Raji (cell line): ENCODE measurements around the gene ZC3H18.

ENCODE experiments used
- POLR2A ChIP-seq: IDR thresholded peaks from 2 replicates; pipeline ENCODE4 v1.6.1; 2011; ENCODE audit warnings: low read depth, low read length, control low read depth; ENCODE audit not compliant: insufficient read depth

ZC3H18 gene

DNA sequence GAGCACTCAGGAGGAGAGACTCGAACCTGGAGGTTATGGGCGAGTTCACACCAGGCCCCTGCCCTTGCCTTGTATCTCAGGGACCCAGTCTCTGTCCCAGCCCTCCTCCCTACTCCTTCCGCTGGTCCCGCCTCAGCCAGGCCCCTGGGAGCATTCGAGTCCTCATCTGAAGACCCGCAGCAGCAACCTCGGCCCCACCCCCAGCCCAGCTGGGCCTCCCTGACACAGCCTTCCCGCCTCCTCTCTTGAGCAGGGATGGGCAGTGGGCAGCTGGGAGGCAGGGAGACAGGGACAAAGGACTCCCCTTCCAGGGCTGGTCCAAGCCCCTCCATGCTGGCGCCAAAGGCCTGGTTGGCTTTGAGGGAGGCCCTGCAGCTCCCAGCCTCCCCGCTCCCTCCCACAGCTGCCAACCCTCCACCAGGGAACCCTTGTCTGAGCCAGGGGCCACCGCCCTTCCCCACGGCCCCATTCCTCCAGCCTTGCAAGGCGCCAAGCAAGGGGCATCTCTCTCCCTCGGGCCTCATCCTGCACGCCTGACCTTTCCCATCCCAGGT is 15.4 kb upstream of the ZC3H18 start:
- TF ChIP-seq POLR2A, result no peak

DNA sequence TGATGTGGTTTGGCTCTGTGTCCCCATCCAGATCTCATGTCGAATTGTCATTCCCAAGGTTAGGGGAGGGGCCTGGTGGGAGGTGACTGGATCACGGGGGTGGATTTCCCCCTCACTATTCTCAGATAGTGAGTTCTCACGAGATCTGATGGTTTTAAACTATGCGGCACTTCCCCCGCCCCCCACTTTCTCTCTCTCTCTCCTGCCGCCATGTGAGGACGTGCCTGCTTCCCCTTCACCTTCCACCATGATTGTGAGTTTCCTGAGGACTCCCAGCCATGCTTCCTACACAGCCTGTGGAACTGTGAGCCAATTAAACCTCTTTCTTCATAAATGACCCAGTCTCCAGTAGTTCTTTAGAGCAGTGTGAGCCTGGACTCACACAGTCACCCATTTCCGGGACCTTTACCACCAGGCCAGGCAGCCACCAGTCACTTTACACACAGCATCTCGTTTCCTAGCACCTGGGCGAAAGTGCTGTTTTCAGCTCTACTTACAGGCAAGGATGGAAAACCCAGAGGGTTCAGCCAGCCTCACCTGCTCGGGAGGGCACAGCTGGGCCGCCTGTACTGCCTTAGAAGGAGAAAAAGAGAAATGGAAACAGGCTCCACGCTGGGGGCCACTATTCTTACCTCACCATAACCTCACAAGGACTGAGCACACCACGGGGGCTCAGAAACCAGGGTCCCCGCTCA is 13.8 kb upstream of the ZC3H18 start:
- no peak for TF ChIP-seq POLR2A

DNA sequence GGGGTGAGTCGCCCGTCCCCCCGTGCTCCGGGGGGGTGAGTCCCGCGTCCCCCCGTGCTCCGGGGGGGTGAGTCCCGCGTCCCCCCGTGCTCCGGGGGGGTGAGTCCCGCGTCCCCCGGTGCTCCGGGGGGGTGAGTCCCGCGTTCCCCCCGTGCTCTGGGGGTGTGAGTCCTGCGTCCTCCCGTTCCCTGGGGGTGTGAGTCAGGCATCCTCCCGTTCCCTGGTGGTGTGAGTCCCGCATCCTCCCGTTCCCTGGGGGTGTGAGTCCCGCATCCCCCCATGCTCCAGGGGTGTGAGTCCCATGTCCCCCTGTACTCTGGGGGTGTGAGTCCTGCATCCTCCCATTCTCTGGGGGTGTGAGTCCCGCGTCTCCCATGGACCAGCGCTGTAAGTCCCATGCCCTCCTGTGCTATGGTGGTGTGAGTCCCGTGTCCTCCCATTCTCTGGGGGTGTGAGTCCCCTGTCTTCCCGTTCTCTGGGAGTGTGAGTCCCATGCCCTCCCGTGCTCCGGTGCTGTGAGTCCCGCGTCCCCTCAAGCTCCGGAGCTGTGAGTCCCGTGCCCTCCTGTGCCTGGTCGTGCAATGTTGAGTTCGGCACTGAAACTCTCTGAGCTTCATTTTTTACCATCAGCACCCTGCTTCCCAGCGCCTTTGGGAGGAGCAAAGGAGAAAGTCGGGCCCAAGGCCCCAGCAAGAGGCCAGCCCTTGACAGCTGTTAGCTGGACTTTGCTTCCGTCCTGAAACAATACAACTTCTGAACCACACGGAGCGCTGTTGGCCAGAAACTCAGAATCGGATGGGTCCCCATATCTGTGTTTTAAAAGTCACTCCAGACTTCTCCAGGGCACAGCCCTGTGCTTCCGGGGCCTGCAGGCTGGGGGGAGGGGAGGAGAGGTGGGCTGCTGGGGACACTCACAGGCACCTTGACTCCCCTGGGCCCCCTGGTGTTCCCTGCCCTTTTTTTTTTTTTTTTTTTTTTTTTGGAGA is 11.5 kb upstream of the ZC3H18 start:
- TF ChIP-seq POLR2A, result no peak

DNA sequence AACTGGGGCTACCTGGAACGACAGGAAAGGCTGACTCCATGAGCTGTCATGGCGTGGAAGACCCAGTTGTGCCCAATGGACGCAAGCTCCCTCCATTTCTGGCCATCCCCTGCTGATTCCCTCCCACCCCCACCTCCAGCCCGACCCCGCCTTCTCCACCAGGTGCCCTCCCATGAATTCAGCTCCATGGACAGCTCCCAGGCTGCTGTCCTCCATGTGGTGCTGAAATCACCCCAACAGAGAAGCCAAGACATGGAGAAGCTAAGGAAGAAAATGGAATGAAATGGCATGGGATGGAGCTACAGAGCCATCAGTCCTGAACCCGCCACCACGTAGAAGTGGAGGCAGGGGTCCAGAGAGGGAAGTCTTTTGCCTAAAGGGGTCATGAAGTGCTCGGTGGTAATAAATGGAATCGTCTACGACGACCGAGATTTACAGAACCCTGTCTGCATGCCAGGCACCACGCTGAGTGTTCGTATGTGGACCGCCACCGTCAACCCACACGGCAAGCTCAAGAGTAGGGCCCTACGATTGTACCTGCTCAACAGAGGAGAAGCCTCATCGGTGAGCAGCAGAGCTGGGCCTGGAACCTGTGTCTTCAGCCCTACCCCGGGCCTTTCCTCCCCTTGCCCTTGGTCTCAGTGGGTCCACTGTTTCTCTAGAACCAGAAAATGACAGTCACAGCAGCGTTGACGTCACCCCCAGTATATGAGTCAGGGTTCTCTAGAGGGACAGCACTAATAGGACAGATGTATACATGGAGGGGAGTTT is 9.3 kb upstream of the ZC3H18 start:
- no peak for TF ChIP-seq POLR2A

DNA sequence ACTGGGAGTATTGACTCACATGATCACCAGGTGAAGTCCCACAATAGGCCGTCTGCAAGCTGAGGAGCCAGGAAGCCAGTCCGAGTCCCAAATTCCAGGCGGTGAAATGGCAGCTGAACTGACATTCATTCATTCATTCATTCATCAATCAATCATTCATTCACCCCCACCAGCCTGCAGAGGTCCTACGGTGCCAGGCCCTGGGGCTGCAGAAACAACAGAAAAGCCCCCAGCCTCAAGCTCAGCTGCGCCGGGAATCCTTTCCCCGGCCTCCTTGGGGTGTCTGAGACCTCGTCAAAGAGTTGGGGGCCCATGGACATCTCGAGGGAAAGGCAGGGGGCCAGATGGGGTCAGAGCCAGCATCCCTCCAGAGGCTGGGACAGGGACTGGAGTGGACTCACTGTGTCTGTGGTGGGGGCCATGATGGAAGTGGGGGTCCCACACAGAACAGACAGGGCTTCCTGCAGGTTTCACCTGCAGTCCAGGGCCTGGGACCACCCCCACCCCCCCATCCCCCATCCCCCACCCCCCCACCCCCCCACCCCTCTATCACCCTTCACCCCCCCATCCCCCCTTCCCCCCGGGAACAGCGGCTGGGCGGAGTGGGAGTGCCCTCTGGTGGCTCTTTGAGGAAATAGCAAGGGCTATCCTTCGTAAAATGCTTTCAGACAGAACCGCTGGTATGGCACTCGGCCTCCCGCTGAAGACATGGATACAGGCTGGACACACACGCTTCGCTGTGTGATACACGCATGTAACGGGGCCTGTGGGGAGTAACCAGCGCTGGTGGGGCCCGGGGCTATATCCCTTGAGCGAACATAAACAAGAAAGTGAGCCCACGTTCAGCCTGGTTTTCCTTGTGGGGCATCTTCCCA is 8.5 kb upstream of the ZC3H18 start:
- TF ChIP-seq POLR2A, result no peak

DNA sequence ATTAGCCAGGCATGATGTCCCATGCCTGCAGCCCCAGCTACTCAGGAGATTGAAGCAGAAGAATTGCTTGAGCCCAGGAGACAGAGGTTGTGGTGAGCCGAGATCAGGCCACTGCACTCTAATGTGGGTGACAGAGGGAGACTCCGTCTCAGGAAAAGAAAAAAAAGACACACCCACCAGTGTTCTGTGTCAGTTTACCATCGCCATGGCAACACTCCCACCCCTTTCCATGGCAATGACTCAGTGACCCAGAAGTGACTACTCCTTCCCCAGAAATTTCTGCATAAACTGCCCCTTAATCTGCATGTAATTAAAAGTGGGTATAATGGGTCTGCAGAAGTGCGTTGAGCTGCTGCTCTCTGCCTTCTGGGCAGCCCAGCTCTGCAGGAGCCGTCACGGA is 4.0 kb upstream of the ZC3H18 start:
- TF ChIP-seq POLR2A, result no peak

DNA sequence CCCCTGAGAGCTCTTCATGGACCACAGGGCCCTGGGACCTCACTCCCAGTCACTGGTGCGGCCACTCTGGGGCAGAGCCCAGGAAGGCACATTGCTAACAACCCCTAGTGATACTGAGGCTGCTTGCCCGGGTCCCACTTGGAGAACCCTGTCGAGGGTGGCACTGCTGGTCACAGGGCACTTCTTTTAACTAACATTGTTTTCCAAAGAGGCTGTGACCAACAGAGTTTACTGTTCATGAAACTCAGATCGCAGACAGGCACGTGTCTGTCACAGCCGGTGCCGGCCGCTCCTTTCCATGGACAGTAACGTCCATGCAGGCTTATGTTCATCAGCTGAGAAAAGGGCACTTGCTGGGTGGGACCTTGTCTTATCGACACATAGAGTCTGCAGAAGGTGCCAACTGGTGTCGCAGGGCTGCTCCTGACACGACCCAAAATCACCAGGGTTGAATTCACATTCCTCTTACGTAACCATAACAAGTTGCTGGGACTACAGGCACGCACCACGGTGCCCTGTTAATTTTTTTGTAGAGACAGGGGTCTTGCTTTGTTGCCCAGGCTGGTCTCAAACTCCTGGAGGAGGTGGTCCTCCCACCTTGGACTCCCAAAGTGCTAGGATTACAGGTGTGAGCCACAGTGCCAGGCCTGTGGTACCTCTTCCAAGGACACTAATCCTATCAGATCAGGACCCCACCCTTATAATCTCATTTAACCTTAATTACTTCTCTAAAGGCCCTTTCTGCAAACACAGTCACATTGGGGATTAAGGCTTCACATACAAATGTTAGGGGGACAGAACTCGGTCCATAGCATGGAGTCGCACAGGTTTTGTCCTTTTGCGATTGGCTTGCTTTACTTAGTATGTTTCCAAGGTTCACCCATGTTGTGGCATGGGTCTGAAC is 1.2 kb upstream of the ZC3H18 start:
- 0 out of 2 replicates have a peak, but pooled peaks have one; percentile 14 for TF ChIP-seq POLR2A

DNA sequence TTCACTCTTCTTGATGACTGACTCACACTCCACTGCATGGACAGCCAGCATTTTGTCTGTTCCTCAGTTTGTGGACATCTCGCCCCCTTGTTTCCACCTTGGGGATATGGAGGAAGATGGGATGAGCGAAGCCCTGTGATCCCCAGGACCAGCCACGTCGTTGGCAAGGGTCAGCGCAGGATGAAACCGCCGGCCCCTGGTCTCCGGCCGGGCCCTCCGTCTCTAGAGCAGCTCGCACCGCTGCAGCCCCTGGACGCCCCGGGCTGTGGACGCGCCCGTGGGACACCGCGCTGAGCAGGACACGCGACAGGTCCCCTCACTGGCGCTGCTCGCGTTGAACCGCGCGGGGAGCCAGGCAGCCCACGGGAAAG is 604 bp upstream of the ZC3H18 start:
- TF ChIP-seq POLR2A, result no peak

DNA sequence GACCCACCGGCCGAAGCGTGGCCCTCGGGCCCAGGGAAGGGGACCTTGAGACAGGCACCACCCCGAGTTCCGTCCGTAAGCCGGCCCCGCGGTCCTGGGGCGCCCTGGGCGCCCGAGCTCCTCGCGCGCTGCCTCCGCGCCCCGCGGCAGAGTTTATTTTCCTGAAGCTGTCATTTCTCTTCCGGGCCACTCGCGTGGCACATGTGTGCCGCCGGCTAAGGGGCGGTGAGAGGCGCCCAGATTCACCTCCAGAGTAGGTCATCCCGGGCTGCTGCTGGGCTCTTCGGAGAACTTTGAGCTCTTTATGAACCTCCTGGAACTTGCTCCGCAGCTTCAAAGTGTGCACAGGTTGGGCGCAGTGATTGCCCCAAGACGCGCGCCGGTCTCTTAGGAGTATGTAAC is 489 bp downstream of the ZC3H18 start:
- no peak for TF ChIP-seq POLR2A

DNA sequence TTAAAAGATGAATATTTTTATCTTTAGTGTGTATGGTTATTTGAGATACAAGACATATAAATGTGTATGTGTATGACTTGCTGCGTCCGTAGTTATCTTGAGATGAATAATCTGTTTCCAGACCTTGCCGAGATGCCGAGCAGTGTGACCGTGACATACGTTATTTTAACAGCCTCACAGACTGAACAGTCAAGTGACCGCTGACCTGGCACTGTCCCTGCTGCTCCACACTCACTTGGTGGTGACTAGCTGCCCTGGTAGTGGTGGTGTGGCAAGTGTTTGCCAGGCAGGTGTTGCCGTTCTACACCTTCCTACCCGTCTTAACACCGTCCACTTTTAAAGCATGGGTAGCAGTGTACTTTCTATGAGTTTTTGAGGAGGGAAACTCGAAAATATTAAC is 5.0 kb downstream of the ZC3H18 start:
- no peak for TF ChIP-seq POLR2A

DNA sequence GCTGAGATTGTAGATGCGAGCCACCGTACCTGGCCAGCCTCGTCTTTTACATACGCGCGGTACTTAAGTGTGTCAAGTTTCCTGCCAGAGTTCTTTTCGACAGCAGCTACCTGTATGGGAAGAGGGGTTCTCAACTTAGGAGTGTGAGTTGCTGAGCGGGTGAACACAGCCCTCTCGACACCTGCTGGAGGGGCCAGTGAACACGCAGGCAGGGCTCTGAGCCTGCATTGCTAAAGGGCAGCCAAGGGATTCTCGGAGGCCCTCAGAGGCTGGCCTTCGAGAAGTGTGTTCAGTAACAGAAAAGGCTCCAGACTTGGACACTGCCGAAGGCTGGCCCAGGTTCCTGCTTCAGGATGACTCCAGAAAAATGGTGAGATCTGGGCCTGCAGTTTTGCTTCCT is 6.1 kb downstream of the ZC3H18 start:
- no peak for TF ChIP-seq POLR2A

DNA sequence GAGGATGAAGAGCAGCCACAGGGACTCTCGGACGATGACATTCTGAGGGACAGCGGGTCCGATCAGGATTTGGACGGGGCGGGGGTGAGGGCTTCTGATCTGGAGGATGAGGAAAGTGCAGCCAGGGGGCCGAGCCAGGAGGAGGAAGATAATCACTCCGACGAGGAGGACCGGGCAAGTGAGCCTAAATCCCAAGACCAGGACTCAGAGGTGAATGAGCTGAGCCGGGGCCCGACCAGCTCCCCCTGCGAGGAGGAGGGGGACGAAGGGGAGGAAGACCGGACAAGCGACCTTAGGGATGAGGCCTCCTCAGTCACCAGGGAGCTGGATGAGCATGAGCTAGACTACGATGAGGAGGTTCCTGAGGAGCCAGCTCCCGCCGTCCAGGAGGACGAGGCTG is 7.0 kb downstream of the ZC3H18 start:
- TF ChIP-seq POLR2A, result no peak
